GM10266 (cell line): Measurements from ENCODE around the gene HK2.
"Not testable (repeated sequence)": the region's sequence is repeated elsewhere in the genome, so short reads cannot be mapped to it uniquely, and the experiment has no call there.

Source experiments
- DNase-seq: peaks from one replicate; pipeline ENCODE4 v3.0.0; 2012; ENCODE audit errors: extremely low spot score
- CTCF ChIP-seq: IDR thresholded peaks from 2 replicates; pipeline ENCODE4 v1.5.1; 2012; ENCODE audit warnings: mild to moderate bottlenecking, low read depth; ENCODE audit not compliant: control insufficient read depth, insufficient read depth; ENCODE audit errors: missing control alignments

The HK2 gene

DNA sequence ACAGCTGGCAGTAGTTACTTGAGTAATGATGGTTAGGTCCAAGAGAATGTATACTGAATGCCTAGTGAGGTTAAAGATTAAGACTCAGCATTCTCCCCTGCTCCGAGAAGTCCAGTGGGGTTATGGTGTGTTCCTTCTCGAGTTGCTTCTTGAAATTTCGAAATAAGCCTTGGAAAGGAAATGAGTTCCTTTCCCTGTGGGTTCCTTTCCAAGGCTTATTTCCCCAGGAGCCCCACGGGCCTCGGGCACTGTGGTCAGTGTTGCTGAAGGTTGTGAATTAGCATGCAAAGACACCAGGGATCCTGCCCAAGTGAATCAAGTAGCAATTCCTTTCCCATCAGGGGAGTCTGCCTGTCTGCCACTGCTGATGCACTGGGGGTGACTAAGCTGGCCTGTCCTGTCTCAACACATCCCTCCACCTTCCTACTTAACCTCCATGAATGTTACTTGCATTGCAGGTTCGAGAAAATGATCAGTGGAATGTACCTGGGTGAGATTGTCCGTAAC lies 53.6 kb downstream of the HK2 start:
- DNase-seq = no peak
- no peak for TF ChIP-seq CTCF

- no peak for TF ChIP-seq CTCF
- DNase-seq = no peak
These were observed 54.2 kb downstream of the HK2 start for GRCh38 chr2:74887960-74888700.

- no peak for DNase-seq
- no peak for TF ChIP-seq CTCF
These were observed 55.2 kb downstream of the HK2 start for GRCh38 chr2:74889159-74889558.

GRCh38 chr2:74890711-74891110 lies 56.8 kb downstream of the HK2 start:
- TF ChIP-seq CTCF = no peak
- DNase-seq = no peak

DNA sequence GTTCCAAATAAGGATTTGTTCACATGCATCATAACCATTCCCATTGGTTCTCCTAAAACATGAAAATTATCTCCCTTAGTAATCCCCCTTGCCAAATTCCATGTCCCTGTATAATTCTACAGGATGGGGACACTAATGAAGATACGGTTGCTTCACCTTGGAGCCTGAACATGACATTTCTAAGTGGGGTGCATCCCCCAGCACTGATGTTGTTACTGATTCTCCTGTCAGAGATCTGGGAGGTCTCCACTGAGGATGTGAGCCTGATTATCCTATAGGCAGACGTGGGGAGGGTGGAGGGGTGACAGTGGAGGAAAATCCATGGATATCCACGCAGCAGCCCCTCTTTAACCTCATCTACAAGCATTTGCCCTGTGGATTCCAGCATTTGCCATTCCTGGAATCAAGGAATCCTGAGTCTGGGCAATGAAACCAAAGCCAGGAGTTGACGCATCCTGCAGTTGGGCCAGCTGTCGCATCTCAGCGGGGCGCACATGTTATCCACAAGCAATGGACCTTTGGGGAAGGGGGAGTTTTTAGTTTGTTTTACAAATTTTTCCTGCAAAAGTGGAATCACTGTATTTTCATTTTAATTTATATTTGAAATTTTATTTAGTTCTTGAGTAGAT lies 57.3 kb downstream of the HK2 start:
- no peak for TF ChIP-seq CTCF

DNA sequence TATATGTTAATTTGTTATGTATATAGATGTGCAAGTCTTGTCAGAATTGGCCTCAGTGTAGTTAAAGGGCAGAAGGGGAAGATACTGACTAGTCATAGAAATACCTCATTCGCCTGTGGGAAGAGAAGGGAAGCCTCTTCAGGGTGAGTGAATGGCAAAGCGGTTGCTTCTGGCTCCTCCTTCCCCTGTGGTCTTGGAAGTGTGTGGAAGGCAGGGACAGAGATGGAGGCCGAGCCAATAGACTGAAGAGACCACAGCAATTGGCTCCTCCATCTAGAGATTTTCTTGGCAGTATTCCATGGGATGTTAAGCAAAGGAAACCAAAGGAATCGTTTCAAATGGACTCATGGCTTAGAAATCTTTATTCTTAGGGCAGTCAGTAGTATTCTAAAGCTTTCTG lies 57.9 kb downstream of the HK2 start:
- not testable (repeated sequence) for DNase-seq

More for the DNA sequence above, 57.3 kb downstream of the HK2 start:
- no peak for DNase-seq

GRCh38 chr2:74892609-74893008 lies 58.7 kb downstream of the HK2 start:
- DNase-seq = no peak
- no peak for TF ChIP-seq CTCF
